B cell (primary cell): Measurements from ENCODE around the gene CAT.

Experiments
- EZH2 ChIP-seq: IDR thresholded peaks from 2 replicates; pipeline ENCODE4 v1.6.1; 2012; ENCODE audit warnings: borderline replicate concordance, low read depth, mild to moderate bottlenecking, moderate library complexity, low read length; ENCODE audit not compliant: insufficient read depth, poor library complexity, severe bottlenecking
- TF ChIP-seq, protein P1 (sequence below): fragments of 200-600 bp; IDR thresholded peaks from one replicate; pipeline ENCODE4 v1.8.0; 2022; ENCODE audit warnings: antibody characterized with exemption, mild to moderate bottlenecking

- TF ChIP-seq, protein P1, sequence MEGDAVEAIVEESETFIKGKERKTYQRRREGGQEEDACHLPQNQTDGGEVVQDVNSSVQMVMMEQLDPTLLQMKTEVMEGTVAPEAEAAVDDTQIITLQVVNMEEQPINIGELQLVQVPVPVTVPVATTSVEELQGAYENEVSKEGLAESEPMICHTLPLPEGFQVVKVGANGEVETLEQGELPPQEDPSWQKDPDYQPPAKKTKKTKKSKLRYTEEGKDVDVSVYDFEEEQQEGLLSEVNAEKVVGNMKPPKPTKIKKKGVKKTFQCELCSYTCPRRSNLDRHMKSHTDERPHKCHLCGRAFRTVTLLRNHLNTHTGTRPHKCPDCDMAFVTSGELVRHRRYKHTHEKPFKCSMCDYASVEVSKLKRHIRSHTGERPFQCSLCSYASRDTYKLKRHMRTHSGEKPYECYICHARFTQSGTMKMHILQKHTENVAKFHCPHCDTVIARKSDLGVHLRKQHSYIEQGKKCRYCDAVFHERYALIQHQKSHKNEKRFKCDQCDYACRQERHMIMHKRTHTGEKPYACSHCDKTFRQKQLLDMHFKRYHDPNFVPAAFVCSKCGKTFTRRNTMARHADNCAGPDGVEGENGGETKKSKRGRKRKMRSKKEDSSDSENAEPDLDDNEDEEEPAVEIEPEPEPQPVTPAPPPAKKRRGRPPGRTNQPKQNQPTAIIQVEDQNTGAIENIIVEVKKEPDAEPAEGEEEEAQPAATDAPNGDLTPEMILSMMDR: no peak
- TF ChIP-seq EZH2: no peak
These were observed 11.4 kb upstream of the CAT start for GRCh38 chr11:34427186-34427805.
